Neuronal stem cell (in vitro differentiated cells): Measurements from ENCODE around the gene ARFGEF3.

Source experiments
- DNase-seq: peaks from one replicate; pipeline ENCODE4 v3.0.0-alpha.2; 2013; ENCODE audit warnings: low spot score
- H2AFZ ChIP-seq: one replicate; pipeline ENCODE4 v1.6.1; 2013; ENCODE audit warnings: mild to moderate bottlenecking, low read length, inconsistent platforms
- H2AK5ac ChIP-seq: 2 replicates; pipeline ENCODE4 v1.6.1; 2013; ENCODE audit warnings: low read depth, mild to moderate bottlenecking, inconsistent platforms, low read length, moderate library complexity, mixed read lengths
- H2BK120ac ChIP-seq: 2 replicates; pipeline ENCODE4 v1.6.1; 2013; ENCODE audit warnings: low read depth, mild to moderate bottlenecking, inconsistent platforms, low read length, moderate library complexity, mixed read lengths
- H2BK12ac ChIP-seq: one replicate; pipeline ENCODE4 v1.6.1; 2013; ENCODE audit warnings: low read length, inconsistent platforms
- H2BK15ac ChIP-seq: 2 replicates; pipeline ENCODE4 v1.6.1; 2013; ENCODE audit warnings: mild to moderate bottlenecking, low read length, inconsistent platforms, mixed read lengths
- H2BK5ac ChIP-seq: one replicate; pipeline ENCODE4 v1.6.1; 2013; ENCODE audit warnings: inconsistent platforms, mild to moderate bottlenecking, low read length, moderate library complexity
- H3K14ac ChIP-seq: one replicate; pipeline ENCODE4 v1.6.1; 2013; ENCODE audit warnings: low read length, inconsistent platforms
- H3K18ac ChIP-seq: 2 replicates; pipeline ENCODE4 v1.6.1; 2013; ENCODE audit warnings: low read length, inconsistent platforms
- H3K23ac ChIP-seq: 2 replicates; pipeline ENCODE4 v1.6.1; 2013; ENCODE audit warnings: low read depth, mild to moderate bottlenecking, mixed read lengths, low read length, inconsistent platforms; ENCODE audit not compliant: poor library complexity
- H3K27ac ChIP-seq: replicated peaks from 3 replicates; pipeline ENCODE4 v1.5.1; 2013; ENCODE audit warnings: low read length, inconsistent platforms
- H3K27me3 ChIP-seq, 3 experiments: 2 replicates each; pipeline ENCODE4 v1.6.1; 2013; ENCODE audit warnings: low read length in 3 of 3, mild to moderate bottlenecking in 2 of 3, inconsistent platforms in 1 of 3, low read depth in 1 of 3, mixed read lengths in 1 of 3, moderate library complexity in 1 of 3; ENCODE audit not compliant: control insufficient read depth in 3 of 3, insufficient read depth in 3 of 3
- H3K36me3 ChIP-seq, 2 donors: replicated peaks in 1 of 2; 2 replicates each; pipeline ENCODE4 v1.6.1; 2013; ENCODE audit warnings: low read length in 2 of 2; ENCODE audit not compliant: control insufficient read depth in 2 of 2, insufficient read depth in 2 of 2
- H3K4ac ChIP-seq: 2 replicates; pipeline ENCODE4 v1.6.1; 2013; ENCODE audit warnings: inconsistent platforms, mild to moderate bottlenecking, low read length, moderate library complexity
- H3K4me1 ChIP-seq, 2 donors: 1 replicate in 1 of 2; 2 replicates in 1 of 2; pipeline ENCODE4 v1.6.1; 2013; ENCODE audit warnings: low read length in 2 of 2, low read depth in 1 of 2; ENCODE audit not compliant: control insufficient read depth in 2 of 2, insufficient read depth in 1 of 2
- H3K4me2 ChIP-seq: one replicate; pipeline ENCODE4 v1.6.1; 2013; ENCODE audit warnings: mild to moderate bottlenecking, low read length, inconsistent platforms; ENCODE audit not compliant: insufficient read depth, poor library complexity, severe bottlenecking
- H3K4me3 ChIP-seq, 2 donors: 2 replicates each; pipeline ENCODE4 v1.5.1; 2013; ENCODE audit warnings: low read length in 2 of 2, mild to moderate bottlenecking in 2 of 2, inconsistent platforms in 1 of 2, moderate library complexity in 1 of 2
- H3K79me1 ChIP-seq: one replicate; pipeline ENCODE4 v1.6.1; 2013; ENCODE audit warnings: low read depth, mild to moderate bottlenecking, inconsistent platforms, low read length, moderate library complexity
- H3K9ac ChIP-seq: one replicate; pipeline ENCODE4 v1.6.1; 2013; ENCODE audit warnings: mild to moderate bottlenecking, low read depth, low read length, inconsistent platforms; ENCODE audit not compliant: poor library complexity
- H3K9me3 ChIP-seq, 2 donors: replicated peaks in 1 of 2; 2 replicates each; pipeline versions ENCODE3 to v1.6.1; 2013; ENCODE audit warnings: low read length in 2 of 2, mild to moderate bottlenecking in 2 of 2, inconsistent platforms in 1 of 2, low read depth in 1 of 2, mixed read lengths in 1 of 2, moderate library complexity in 1 of 2; ENCODE audit not compliant: control insufficient read depth in 2 of 2, insufficient read depth in 1 of 2
- H4K8ac ChIP-seq: one replicate; pipeline ENCODE4 v1.6.1; 2013; ENCODE audit warnings: low read depth, mild to moderate bottlenecking, inconsistent platforms, low read length, moderate library complexity
- H4K91ac ChIP-seq: one replicate; pipeline ENCODE4 v1.6.1; 2013; ENCODE audit warnings: low read length, low read depth, mild to moderate bottlenecking, inconsistent platforms; ENCODE audit not compliant: poor library complexity
- WGBS, 2 donors: extraction: QIAGEN DNeasy Blood & Tissue Kit; methylation state at CpG; one replicate each; pipeline ENCODE4 v1.1.7; 2013; ENCODE audit warnings: missing lambda C conversion rate in 2 of 2, mixed read lengths in 1 of 2; ENCODE audit not compliant: insufficient read length in 2 of 2, insufficient replicate concordance in 1 of 2; ENCODE audit errors: extremely low coverage in 2 of 2; 5-methylcytosine and 5-hydroxymethylcytosine counted together

The ARFGEF3 gene

DNA sequence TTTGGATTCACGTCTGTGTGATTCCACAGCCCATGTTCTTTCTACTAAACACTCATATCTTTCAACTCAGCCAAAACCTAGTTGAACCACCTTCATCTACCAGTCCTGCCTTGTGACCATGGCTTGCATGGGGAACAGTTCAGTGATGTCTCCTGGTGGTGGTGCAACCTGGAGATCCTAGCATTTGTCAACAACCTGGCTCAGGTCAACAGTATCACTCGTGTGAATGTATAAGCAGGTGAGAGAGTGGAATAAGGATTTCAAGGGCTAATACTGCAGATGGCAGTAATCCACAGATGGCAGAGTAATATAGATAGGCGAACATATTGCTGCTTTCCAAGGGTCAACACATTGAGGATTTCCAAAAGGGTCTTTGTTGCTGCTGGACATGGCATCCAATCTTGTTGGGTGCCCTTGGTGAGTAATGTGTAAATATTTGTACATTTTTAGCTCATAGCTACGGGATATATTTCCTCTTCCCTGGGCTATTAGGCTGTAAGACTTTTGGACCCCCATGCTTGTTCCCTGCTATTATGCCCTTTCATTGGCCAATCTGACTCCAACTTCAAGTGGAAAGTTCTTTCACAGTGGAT lies 43.1 kb downstream of the ARFGEF3 start:
- Histone ChIP-seq H3K27me3 (no peaks in the 10 kb centered on the region), H4K8ac (no peak overlapping the region), H3K36me3 (no peaks in the 10 kb centered on the region), H3K79me1 (no peaks in the 10 kb centered on the region), H3K14ac (no peak overlapping the region), H3K4me2 (no peak overlapping the region), H2BK5ac (no peak overlapping the region), H3K27ac (no peak overlapping the region), H2BK120ac (no peak overlapping the region), H2BK15ac (no peak overlapping the region), H3K23ac (no peak overlapping the region), H2BK12ac (no peak overlapping the region), H3K4me3 (no peak overlapping the region), H3K4ac (no peak overlapping the region), H3K18ac (no peak overlapping the region), H2AK5ac (no peak overlapping the region), H3K4me1 (no peaks in the 10 kb centered on the region), H4K91ac (no peak overlapping the region), H3K9me3 (no peaks in the 10 kb centered on the region), H3K9ac (no peak overlapping the region), H2AFZ (no peak overlapping the region)
- DNase-seq, result no peak
- no CpG with 5 or more reads among the region's 4 CpGs for WGBS, 2 donors

DNA sequence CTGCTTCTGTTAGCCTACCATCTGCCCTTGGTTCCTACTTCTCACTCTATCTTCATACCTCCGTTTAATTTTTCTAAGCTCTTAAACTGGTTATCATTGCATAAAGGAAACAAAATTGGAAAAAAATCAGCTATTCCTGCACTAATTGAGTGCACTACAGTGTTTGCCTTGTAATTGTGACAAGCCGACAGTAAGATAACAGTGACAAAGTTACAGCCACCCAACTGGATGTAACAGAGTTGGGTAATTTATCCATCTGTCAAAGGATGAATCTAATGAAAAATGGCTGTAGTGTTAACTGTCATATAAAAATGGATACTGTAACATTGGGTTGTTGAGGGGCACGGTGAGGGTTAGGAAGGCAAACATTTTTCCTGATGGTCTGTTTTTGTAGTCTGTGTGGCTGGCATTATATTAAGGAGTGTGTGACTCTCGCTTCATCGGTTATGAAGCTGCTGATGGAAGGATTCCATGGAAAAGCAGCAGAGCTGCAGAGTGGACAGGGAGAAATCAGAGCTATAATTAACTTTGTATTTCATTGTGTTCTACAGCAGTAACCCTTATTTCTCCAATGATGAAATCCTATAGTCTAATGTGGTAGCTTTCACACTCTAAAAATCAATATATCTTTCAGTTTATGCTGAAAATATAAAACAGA lies 43.8 kb downstream of the ARFGEF3 start:
- Histone ChIP-seq H3K9me3 (no peaks in the 10 kb centered on the region), H3K23ac (no peak overlapping the region), H2AK5ac (no peak overlapping the region), H3K4me3 (no peak overlapping the region), H3K14ac (no peak overlapping the region), H3K27me3 (no peaks in the 10 kb centered on the region), H2BK120ac (no peak overlapping the region), H3K18ac (no peak overlapping the region), H3K36me3 (no peaks in the 10 kb centered on the region), H3K9ac (no peak overlapping the region), H4K91ac (no peak overlapping the region), H4K8ac (no peak overlapping the region), H3K4me2 (no peak overlapping the region), H3K4me1 (no peaks in the 10 kb centered on the region), H3K27ac (no peak overlapping the region), H2BK15ac (no peak overlapping the region), H3K79me1 (no peaks in the 10 kb centered on the region), H2AFZ (no peak overlapping the region), H3K4ac (no peak overlapping the region), H2BK5ac (no peak overlapping the region), H2BK12ac (no peak overlapping the region)
- no peak for DNase-seq
- WGBS, 2 donors, result no CpG with 5 or more reads among the region's 5 CpGs

DNA sequence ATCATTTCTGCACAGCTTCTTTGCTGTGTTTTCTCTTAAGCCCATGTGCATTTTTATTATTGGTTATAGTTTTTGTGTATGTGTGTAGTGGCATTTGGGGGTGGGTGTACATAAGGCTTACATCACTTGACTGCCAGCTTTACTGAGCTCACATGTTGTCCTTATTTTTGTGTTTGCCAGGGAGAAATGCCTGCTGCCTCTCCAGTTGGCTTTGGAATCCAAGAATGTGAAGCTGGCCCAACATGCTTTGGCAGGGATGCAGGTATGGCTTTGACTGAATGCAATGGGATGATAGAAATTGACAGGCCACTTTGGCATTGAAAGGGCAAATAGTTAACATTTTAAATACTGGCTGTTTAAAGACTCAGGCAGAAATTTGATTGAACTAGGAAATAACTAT lies 45.1 kb downstream of the ARFGEF3 start:
- Histone ChIP-seq H2BK12ac (no peak overlapping the region), H3K4me3 (no peak overlapping the region), H3K36me3 (no peaks in the 10 kb centered on the region), H3K14ac (no peak overlapping the region), H3K18ac (no peak overlapping the region), H2BK15ac (no peak overlapping the region), H2AK5ac (no peak overlapping the region), H2BK5ac (no peak overlapping the region), H4K91ac (no peak overlapping the region), H3K27me3 (no peaks in the 10 kb centered on the region), H3K27ac (no peak overlapping the region), H3K9me3 (no peaks in the 10 kb centered on the region), H4K8ac (no peak overlapping the region), H3K4me1 (no peaks in the 10 kb centered on the region), H2BK120ac (no peak overlapping the region), H3K4me2 (no peak overlapping the region), H3K9ac (no peak overlapping the region), H3K4ac (no peak overlapping the region), H3K79me1 (no peaks in the 10 kb centered on the region), H2AFZ (no peak overlapping the region), H3K23ac (no peak overlapping the region)
- no peak for DNase-seq

DNA sequence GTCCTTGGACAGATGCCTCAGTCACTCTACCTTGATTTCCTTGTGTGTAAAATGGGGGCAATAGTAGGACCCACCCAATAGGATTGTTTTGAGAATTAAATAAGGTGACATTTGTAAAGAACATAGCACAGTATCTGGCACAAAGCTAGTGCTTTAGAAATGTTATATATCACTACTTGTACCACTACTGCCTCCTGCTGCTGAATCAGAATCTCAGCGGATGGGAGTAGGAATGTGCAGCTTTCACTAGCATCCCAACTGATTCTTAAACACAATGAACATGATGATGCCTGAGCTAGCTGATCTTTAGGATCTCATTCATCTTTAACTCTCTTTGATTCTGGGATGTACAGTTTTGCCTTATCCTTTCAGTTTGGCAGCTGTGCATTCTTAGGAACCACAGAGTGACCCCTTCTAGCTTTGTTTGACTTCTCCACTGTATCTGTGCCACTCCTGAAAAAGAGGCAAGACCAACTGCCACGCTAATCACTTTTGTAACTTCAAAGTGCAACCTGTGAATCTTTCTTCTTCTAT lies 49.4 kb downstream of the ARFGEF3 start:
- no peak overlapping the region for H4K8ac ChIP-seq
- H3K9me3 ChIP-seq, result no peaks in the 10 kb centered on the region
- H3K18ac ChIP-seq, result no peak overlapping the region
- DNase-seq, result no peak
- H3K79me1 ChIP-seq, result no peaks in the 10 kb centered on the region
- H2BK15ac ChIP-seq, result no peak overlapping the region
- no peaks in the 10 kb centered on the region for H3K27me3 ChIP-seq
- H3K4me1 ChIP-seq, result no peaks in the 10 kb centered on the region
- H2BK12ac ChIP-seq, result no peak overlapping the region
- no peaks in the 10 kb centered on the region for H3K36me3 ChIP-seq
- H3K9ac ChIP-seq, result no peak overlapping the region
- H3K14ac ChIP-seq, result no peak overlapping the region
- no peak overlapping the region for H2BK5ac ChIP-seq
- no CpG with 5 or more reads among the region's 2 CpGs for WGBS, 2 donors
- H3K4ac ChIP-seq, result no peak overlapping the region
- no peak overlapping the region for H3K4me3 ChIP-seq
- no peak overlapping the region for H4K91ac ChIP-seq
- no peak overlapping the region for H3K4me2 ChIP-seq
- H2AFZ ChIP-seq, result no peak overlapping the region
- no peak overlapping the region for H2BK120ac ChIP-seq
- H3K27ac ChIP-seq, result no peak overlapping the region
- H3K23ac ChIP-seq, result no peak overlapping the region
- no peak overlapping the region for H2AK5ac ChIP-seq
